IMR-90 (cell line): ENCODE data around the gene CPNE9. TPM values are rescaled to one million over a fixed set of nuclear protein-coding genes. Genes with fewer than 3 reads are reported as not detected.

ENCODE experiments used
- ATAC-seq: fragments of 200-7000 bp; cut with Tn5 transposase; 2 replicates; pipeline ENCODE4 v1.9.1; 2020; ENCODE audit warnings: low read depth, mild to moderate bottlenecking, moderate library complexity
- BruUV-seq: library from RNA; stranded (reverse); fragments of 400-500 nt; replicated peaks from 2 replicates; lab custom pipeline; 2021; lab: Mats Ljungman, UMichigan
- CTCF ChIA-PET: fragments of 300-600 bp; formaldehyde crosslinking; extraction: SDS; loops from one replicate; lab custom pipeline; 2021; ENCODE audit warnings: antibody characterized with exemption; lab: Yijun Ruan, JAX
- POLR2A ChIA-PET: fragments of 300-600 bp; sonication (Branson Sonifier 250); formaldehyde crosslinking; loops from one replicate; lab custom pipeline; 2022; ENCODE audit warnings: antibody characterized with exemption; ENCODE audit not compliant: unreplicated experiment; lab: Charles Lee
- DNase-seq: peaks from one replicate; pipeline ENCODE4 v3.0.0; 2013
- H2AFZ ChIP-seq: replicated peaks from 2 replicates; pipeline ENCODE3; 2013; ENCODE audit warnings: low read length, mild to moderate bottlenecking; ENCODE audit not compliant: poor library complexity
- H2AK5ac ChIP-seq: 2 replicates; pipeline ENCODE4 v1.6.1; 2013; ENCODE audit warnings: low read depth, low read length, inconsistent platforms
- H2AK9ac ChIP-seq: replicated peaks from 2 replicates; pipeline ENCODE3; 2013; ENCODE audit warnings: mild to moderate bottlenecking, low read depth, low read length, moderate library complexity; ENCODE audit not compliant: poor library complexity
- H2BK120ac ChIP-seq: 2 replicates; pipeline ENCODE4 v1.6.1; 2013; ENCODE audit warnings: low read depth, low read length, inconsistent platforms
- H2BK15ac ChIP-seq: 3 replicates; pipeline ENCODE4 v1.6.1; 2013; ENCODE audit warnings: low read depth, low read length, inconsistent platforms
- H2BK20ac ChIP-seq: 2 replicates; pipeline ENCODE4 v1.6.1; 2013; ENCODE audit warnings: low read depth, mild to moderate bottlenecking, inconsistent platforms, low read length, moderate library complexity
- H2BK5ac ChIP-seq: 2 replicates; pipeline ENCODE4 v1.6.1; 2013; ENCODE audit warnings: mild to moderate bottlenecking, low read depth, low read length, inconsistent platforms; ENCODE audit not compliant: poor library complexity, severe bottlenecking
- H3K14ac ChIP-seq: replicated peaks from 2 replicates; pipeline ENCODE4 v1.6.1; 2013; ENCODE audit warnings: low read depth, low read length, inconsistent platforms
- H3K18ac ChIP-seq: 2 replicates; pipeline ENCODE4 v1.6.1; 2013; ENCODE audit warnings: low read depth, low read length, control low read depth
- H3K23ac ChIP-seq: 2 replicates; pipeline ENCODE4 v1.6.1; 2013; ENCODE audit warnings: low read depth, low read length, inconsistent platforms
- H3K27ac ChIP-seq: 2 replicates; pipeline ENCODE4 v1.5.1; 2013; ENCODE audit warnings: mild to moderate bottlenecking, control low read depth, low read length; ENCODE audit not compliant: insufficient read depth
- H3K27me3 ChIP-seq: 2 replicates; pipeline ENCODE4 v1.6.1; 2013; ENCODE audit warnings: low read length; ENCODE audit not compliant: control insufficient read depth, insufficient read depth
- H3K36me3 ChIP-seq: 2 replicates; pipeline ENCODE4 v1.6.1; 2013; ENCODE audit warnings: low read length, mixed read lengths; ENCODE audit not compliant: control insufficient read depth, insufficient read depth
- H3K4ac ChIP-seq: 2 replicates; pipeline ENCODE4 v1.6.1; 2013; ENCODE audit warnings: low read depth, low read length, inconsistent platforms
- H3K4me1 ChIP-seq: 2 replicates; pipeline ENCODE4 v1.6.1; 2013; ENCODE audit warnings: low read length, mixed read lengths; ENCODE audit not compliant: control insufficient read depth, insufficient read depth
- H3K4me2 ChIP-seq: 2 replicates; pipeline ENCODE4 v1.6.1; 2013; ENCODE audit warnings: low read depth, mild to moderate bottlenecking, control low read depth, low read length, moderate library complexity
- H3K4me3 ChIP-seq: 2 replicates; pipeline ENCODE4 v1.5.1; 2013; ENCODE audit warnings: low read depth, mild to moderate bottlenecking, control low read depth, low read length, moderate library complexity; ENCODE audit not compliant: insufficient read depth
- H3K56ac ChIP-seq: 2 replicates; pipeline ENCODE4 v1.6.1; 2013; ENCODE audit warnings: low read length, inconsistent platforms; ENCODE audit not compliant: insufficient read depth; ENCODE audit errors: extremely low read depth
- H3K79me1 ChIP-seq, 2 experiments: 2 replicates each; pipeline ENCODE4 v1.6.1; 2013; ENCODE audit warnings: low read length in 2 of 2, inconsistent platforms in 1 of 2, low read depth in 1 of 2
- H3K9ac ChIP-seq: 2 replicates; pipeline ENCODE4 v1.6.1; 2013; ENCODE audit warnings: low read depth, low read length, control low read depth
- H3K9me1 ChIP-seq: 2 replicates; pipeline ENCODE4 v1.6.1; 2013; ENCODE audit warnings: low read length, inconsistent platforms; ENCODE audit not compliant: insufficient read depth
- H3K9me3 ChIP-seq: 2 replicates; pipeline ENCODE4 v1.6.1; 2013; ENCODE audit warnings: low read length; ENCODE audit not compliant: control insufficient read depth, insufficient read depth
- H4K20me1 ChIP-seq: 2 replicates; pipeline ENCODE4 v1.6.1; 2013; ENCODE audit warnings: low read length, inconsistent platforms; ENCODE audit not compliant: insufficient read depth
- H4K5ac ChIP-seq: 2 replicates; pipeline ENCODE4 v1.6.1; 2013; ENCODE audit warnings: mild to moderate bottlenecking, low read depth, low read length, control low read depth
- H4K8ac ChIP-seq, 2 experiments: 2 replicates each; pipeline ENCODE4 v1.6.1; 2013; ENCODE audit warnings: low read depth in 2 of 2, low read length in 2 of 2, control low read depth in 1 of 2, inconsistent platforms in 1 of 2
- H4K91ac ChIP-seq: 2 replicates; pipeline ENCODE4 v1.6.1; 2013; ENCODE audit warnings: low read depth, low read length, inconsistent platforms; ENCODE audit not compliant: insufficient read depth
- FOS ChIP-seq: fragments of 150-350 bp; IDR thresholded peaks from 2 replicates; pipeline ENCODE4 v1.6.1; 2016; ENCODE audit warnings: low read depth, low read length
- MXI1 ChIP-seq: IDR thresholded peaks from 2 replicates; pipeline ENCODE4 v1.6.1; 2012; ENCODE audit warnings: low read depth, mild to moderate bottlenecking, low read length, moderate library complexity, borderline replicate concordance
- POLR2A ChIP-seq: IDR thresholded peaks from 2 replicates; pipeline ENCODE4 v1.6.1; 2012; ENCODE audit warnings: mild to moderate bottlenecking, low read depth, low read length
- WGBS, 2 experiments: methylation state at CpG; one replicate each; pipeline versions ENCODE4 v1.1.5 to v1.1.7; 2013; ENCODE audit warnings: missing lambda C conversion rate in 2 of 2; ENCODE audit not compliant: insufficient read length in 1 of 2; ENCODE audit errors: extremely low coverage in 2 of 2; 5-methylcytosine and 5-hydroxymethylcytosine counted together
- dilution Hi-C: fragments of 300-500 bp; cut with HindIII; formaldehyde crosslinking; loops from one replicate; pipeline ENCODE4 v1.14.3; 2018; ENCODE audit warnings: low sequenced_read_pairs; ENCODE audit not compliant: unreplicated experiment
- in situ Hi-C: fragments of 300-500 bp; cut with MboI; formaldehyde crosslinking; loops from 3 replicates; pipeline ENCODE4 v1.14.3; 2019; ENCODE audit warnings: low sequenced_read_pairs, inconsistent platforms, mixed read lengths
- intact Hi-C: fragments of 100-400 bp; cut with micrococcal nuclease; formaldehyde crosslinking; loops from 2 replicates; pipeline ENCODE4 v1.10.0; 2022
- polyA plus RNA-seq, 3 experiments: library from polyadenylated mRNA; depleted of rRNA; stranded (reverse); fragments of >200 nt; gene quantifications; 2 replicates each; pipeline ENCODE4 v1.2.3, GENCODE V29; 2012; ENCODE audit warnings: low replicate concordance in 1 of 3
- total RNA-seq: library from RNA; depleted of rRNA; stranded (reverse); fragments of >200 nt; gene quantifications from 2 replicates; pipeline ENCODE4 v1.2.3, GENCODE V29; 2012

The CPNE9 gene
- total and polyA plus RNA-seq, 2 of the 4 experiments (the other 2 are of a cell fraction) = not detected

- Histone ChIP-seq H4K8ac (peak within 1 kb of the TSS; percentile 70 to 98), H3K23ac (peak within 1 kb of the TSS; percentile 89), H3K79me1 (peaks cover 17 to 42% of the 10 kb centered on the region in 2 experiments), H3K4me1 (peaks cover 20% of the 10 kb centered on the region), H4K91ac (peak within 1 kb of the TSS; percentile 97), H2BK120ac (peak within 1 kb of the TSS; percentile 96), H4K5ac (peak within 1 kb of the TSS; percentile 78), H2BK15ac (peak within 1 kb of the TSS; percentile 90; the same call in 2 of the 3 replicates), H3K4me2 (peak within 1 kb of the TSS; percentile 82), H3K27ac (peak within 1 kb of the TSS; percentile 90), H3K18ac (peak within 1 kb of the TSS; percentile 92), H2BK20ac (peak within 1 kb of the TSS; percentile 74), H3K9me3 (no peaks in the 10 kb centered on the region), H2BK5ac (peak within 1 kb of the TSS; percentile 95), H2AK9ac (peak within 1 kb of the TSS; percentile 91), H3K56ac (peak within 1 kb of the TSS; percentile 98), H3K27me3 (no peaks in the 10 kb centered on the region), H2AFZ (peak within 1 kb of the TSS; percentile 99), H3K14ac (peak within 1 kb of the TSS; percentile 96), H4K20me1 (no peaks in the 10 kb centered on the region), H3K4ac (peak within 1 kb of the TSS; percentile 97), H3K9me1 (peaks cover 17% of the 10 kb centered on the region), H3K36me3 (peaks cover 39% of the 10 kb centered on the region), H3K9ac (peak within 1 kb of the TSS; percentile 82), H2AK5ac (peak within 1 kb of the TSS; percentile 83), H3K4me3 (peak within 1 kb of the TSS; percentile 64)
- no TSS peak for BruUV-seq
- 0% methylated on average over 23 of the region's 60 CpGs; no CpG with 5 or more reads in 1 of the 2 experiments for WGBS, 2 experiments
- TF ChIP-seq FOS (no peak), MXI1 (peak; percentile 79), POLR2A (peak; percentile 27; the same call in 1 of the 2 replicates)
- CTCF ChIA-PET = interaction anchor here (1.9 kb wide), 1 partner anchor 34 kb away, joined by 4 read pairs; no protein-coding TSS in a partner anchor
- intact Hi-C loops (loop anchor here (1.0 kb wide), 1 partner anchor 19 kb away; the partner anchor contains the start of gene BRPF1), in situ Hi-C loops (no loop called here), dilution Hi-C loops (no loop called here)
- ATAC-seq (peak; percentile 94), DNase-seq (peak; percentile 98)
- POLR2A ChIA-PET = interaction anchor here (1.6 kb wide), 1 partner anchor 17 kb away, joined by 5 read pairs; no protein-coding TSS in a partner anchor
Observed at GRCh38 chr3:9749645-9750555, 46.3 kb downstream of the CPNE9 start, which contains the start of gene OGG1. TSS of gene OGG1 (plus strand) at chr3:9749952. CDS start at chr3:9750287, 335 bp downstream.
